Measurements from ENCODE around the gene HS3ST6. TPM values are rescaled to one million over a fixed set of nuclear protein-coding genes. Genes with fewer than 3 reads are reported as not detected.
A peak's percentile ranks its signal among the peaks of the same experiment; 100 is the strongest.
"Not testable (repeated sequence)": the region's sequence is repeated elsewhere in the genome, so short reads cannot be mapped to it uniquely, and the experiment has no call there.

The HS3ST6 gene
- polyA plus RNA-seq, 1 of the 3 experiments (the other 2 are of a cell fraction) = 0.03 TPM

DNA sequence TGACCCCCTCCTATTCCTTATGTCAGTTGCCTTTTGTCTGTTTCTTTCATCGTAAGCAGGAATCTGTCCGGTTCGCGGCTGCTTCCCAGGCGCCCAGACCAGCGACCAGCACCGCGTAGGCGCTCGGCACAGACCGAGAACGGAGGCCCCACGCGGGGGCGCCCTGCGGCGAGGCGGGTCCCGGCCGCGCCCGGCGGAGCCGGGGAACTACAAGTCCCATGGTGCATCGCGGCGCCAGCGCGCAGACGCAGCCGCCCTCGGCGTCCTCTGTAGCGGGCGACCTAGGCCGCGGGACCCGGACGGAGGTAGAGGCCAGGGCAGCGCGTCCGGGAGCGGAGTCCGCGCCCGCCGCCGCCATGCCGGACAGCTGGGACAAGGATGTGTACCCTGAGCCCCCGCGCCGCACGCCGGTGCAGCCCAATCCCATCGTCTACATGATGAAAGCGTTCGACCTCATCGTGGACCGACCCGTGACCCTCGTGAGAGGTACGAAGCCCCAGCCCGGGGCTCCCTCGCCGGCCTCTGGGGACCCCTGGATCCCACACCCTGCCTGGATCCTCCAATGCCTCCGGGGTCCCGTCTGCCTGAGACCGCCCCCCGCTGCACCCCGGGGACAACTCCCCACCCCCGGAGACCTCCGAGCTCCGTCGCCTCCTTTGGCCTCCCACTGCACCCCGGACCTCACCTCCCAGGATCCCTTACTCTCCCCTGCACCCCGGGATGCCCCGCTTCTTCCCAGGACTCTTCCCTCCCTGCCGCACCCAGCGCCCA is 41.2 kb upstream of the HS3ST6 start, which contains the start of gene NDUFB10 (continued):
- TF ChIP-seq IRF3 (IDR thresholded peaks at IDR 0.05; ENCODE audit: low read depth, low read length) (no peak), RCOR1 (IDR thresholded peaks at IDR 0.05; ENCODE audit: low read length) (no peak), CHD2 (IDR thresholded peaks at IDR 0.05; ENCODE audit: low read length, partially characterized antibody) (peak; percentile 82), JUND (IDR thresholded peaks at IDR 0.05) (no peak), EZH2phosphoT487 (IDR thresholded peaks at IDR 0.05; ENCODE audit: borderline replicate concordance, low read depth) (no peak), SMC3 (IDR thresholded peaks at IDR 0.05; ENCODE audit: low read depth, low read length) (peak; percentile 41)

- H3F3A ChIP-seq (replicated peaks; ENCODE audit: insufficient read depth) = peaks cover 32% of the 10 kb centered on the region
- no peaks in the 10 kb centered on the region for H3K9me2 ChIP-seq
- 49% methylated on average over 10 of the region's 14 CpGs for WGBS (ENCODE audit: low lambda C conversion rate)
- H3K79me2 ChIP-seq (ENCODE audit: insufficient read depth) = peaks cover 42% of the 10 kb centered on the region
- H3K27me3 ChIP-seq (ENCODE audit: insufficient read depth) = no peaks in the 10 kb centered on the region
- peaks cover 32% of the 10 kb centered on the region for H4K20me1 ChIP-seq (ENCODE audit: insufficient read depth)
- no peak overlapping the region for H3K9ac ChIP-seq
- TF ChIP-seq RCOR1 (IDR thresholded peaks at IDR 0.05; ENCODE audit: low read length) (no peak), USF2 (IDR thresholded peaks at IDR 0.05; ENCODE audit: borderline replicate concordance, low read depth, low read length) (no peak), PBX3 (IDR thresholded peaks at IDR 0.05) (no peak), MXI1 (IDR thresholded peaks at IDR 0.05; ENCODE audit: low read depth, low read length) (no peak), RAD21 (IDR thresholded peaks at IDR 0.05; ENCODE audit: low read length) (no peak), EP300 (IDR thresholded peaks at IDR 0.05; ENCODE audit: borderline replicate concordance in 1 of 2, low read depth in 1 of 2, low read length in 1 of 2) (no peak), FOXJ3 (CRISPR knock-in tag; IDR thresholded peaks at IDR 0.05) (no peak), YY1 (IDR thresholded peaks at IDR 0.05; ENCODE audit: low read depth) (no peak), TCF12 (IDR thresholded peaks at IDR 0.05) (no peak), GABPA (IDR thresholded peaks at IDR 0.05; ENCODE audit: low read depth) (no peak), TAF1 (IDR thresholded peaks at IDR 0.05; ENCODE audit: borderline replicate concordance, low read depth, low read length) (no peak)
- peak overlapping the region; percentile 76; the same call in 1 of the 2 replicates for H3K4me2 ChIP-seq
- no peak for DNase-seq
- H3K9me3 ChIP-seq = no peaks in the 10 kb centered on the region
- H2AFZ ChIP-seq (ENCODE audit: low read depth) = peak overlapping the region; percentile 83; the same call in 1 of the 2 replicates
- H3K36me3 ChIP-seq (replicated peaks in 1 of 2; ENCODE audit: control insufficient read depth in 1 of 2, insufficient read depth in 2 of 2, low read length in 1 of 2) = peaks cover 18 to 23% of the 10 kb centered on the region in 2 experiments
- peak overlapping the region in 1 of 2 experiments; percentile 73; a peak in 3 of 4 replicates for H3K27ac ChIP-seq (ENCODE audit: low read depth in 2 of 2, low read length in 1 of 2)
- CTCF ChIA-PET = interaction anchor here (0.8 to 2.5 kb wide), 7 partner anchors 9 to 176 kb away, joined by 3 to 8 read pairs (median 5); partner anchors contain the start of genes MSRB1 and NUBP2
- peak overlapping the region; percentile 58 to 86; a peak in 3 of 4 replicates for H3K4me3 ChIP-seq (ENCODE audit: low read depth in 2 of 2, low read length in 1 of 2)
- POLR2A ChIA-PET = interaction anchor here (0.7 kb wide), 1 partner anchor 16 kb away, joined by 3 read pairs; the partner anchor contains the start of gene MSRB1
- peaks cover 0 to 47% of the 10 kb centered on the region in 2 experiments; a peak in 1 of 4 replicates for H3K4me1 ChIP-seq (ENCODE audit: control insufficient read depth in 1 of 2, insufficient read depth in 2 of 2, low read depth in 1 of 2, low read length in 1 of 2)
Measured at GRCh38 chr16:1958715-1959268, 40.6 kb upstream of the HS3ST6 start.

DNA sequence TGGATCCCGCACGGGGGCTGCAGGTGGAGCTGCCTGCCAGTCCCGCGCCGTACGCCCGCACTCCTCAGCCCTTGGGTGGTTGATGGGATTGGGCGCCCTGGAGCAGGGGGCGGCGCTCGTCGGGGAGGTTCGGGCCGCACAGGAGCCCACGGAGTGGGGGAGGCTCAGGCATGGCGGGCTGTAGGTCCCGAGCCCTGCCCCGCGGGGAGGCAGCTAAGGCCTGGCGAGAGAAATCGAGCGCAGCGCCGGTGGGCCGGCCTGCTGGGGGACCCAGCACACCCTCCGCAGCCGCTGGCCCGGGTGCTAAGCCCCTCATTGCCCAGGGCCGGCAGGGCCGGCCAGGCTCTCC is 39.9 kb upstream of the HS3ST6 start:
- no CpG with 5 or more reads among the region's 30 CpGs for WGBS (ENCODE audit: low lambda C conversion rate)
- not testable (repeated sequence) for DNase-seq
- CTCF ChIA-PET = interaction anchor here (0.8 to 2.5 kb wide), 7 partner anchors 8 to 175 kb away, joined by 3 to 8 read pairs (median 4); partner anchors contain the start of genes MSRB1 and NUBP2

More for the DNA sequence above, 39.9 kb upstream of the HS3ST6 start:
- H3K4me3 ChIP-seq (ENCODE audit: low read depth in 2 of 2, low read length in 1 of 2); H3K9ac ChIP-seq; H2AFZ ChIP-seq (ENCODE audit: low read depth); H3K27ac ChIP-seq (ENCODE audit: low read depth in 2 of 2, low read length in 1 of 2); H3K4me2 ChIP-seq; H3K9me3 ChIP-seq; H3K27me3 ChIP-seq (ENCODE audit: insufficient read depth); H3K9me2 ChIP-seq: not testable (repeated sequence)
- POLR2A ChIA-PET = interaction anchor here (0.7 kb wide), 1 partner anchor 15 kb away, joined by 3 read pairs; the partner anchor contains the start of gene MSRB1
- peaks cover 26% of the 10 kb centered on the region for H4K20me1 ChIP-seq (ENCODE audit: insufficient read depth)
- H3K36me3 ChIP-seq (replicated peaks in 1 of 2; ENCODE audit: control insufficient read depth in 1 of 2, insufficient read depth in 2 of 2, low read length in 1 of 2) = peaks cover 11 to 20% of the 10 kb centered on the region in 2 experiments
- H3K4me1 ChIP-seq (ENCODE audit: control insufficient read depth in 1 of 2, insufficient read depth in 2 of 2, low read depth in 1 of 2, low read length in 1 of 2) = peaks cover 0 to 40% of the 10 kb centered on the region in 2 experiments; a peak in 1 of 4 replicates
- H3F3A ChIP-seq (replicated peaks; ENCODE audit: insufficient read depth) = peaks cover 25% of the 10 kb centered on the region
- peaks cover 35% of the 10 kb centered on the region for H3K79me2 ChIP-seq (ENCODE audit: insufficient read depth)

Data from SK-N-SH (cell line).